Skeletal muscle tissue (tissue), 4 donors: ENCODE measurements around the gene PABPC1L2B. TPM values are rescaled to one million over a fixed set of nuclear protein-coding genes. Genes with fewer than 3 reads are reported as not detected.
"Not testable (repeated sequence)": the region's sequence is repeated elsewhere in the genome, so short reads cannot be mapped to it uniquely, and the experiment has no call there.

Experiments used
- H3K27ac ChIP-seq: one replicate; pipeline ENCODE4 v1.7.0; 2013; ENCODE audit warnings: mild to moderate bottlenecking, low read depth, low read length, inconsistent platforms
- H3K27me3 ChIP-seq, 3 donors: one replicate each; pipeline ENCODE4 v1.7.0; 2013; ENCODE audit warnings: low read length in 3 of 3; ENCODE audit not compliant: control insufficient read depth in 3 of 3, insufficient read depth in 3 of 3
- H3K36me3 ChIP-seq, 3 donors: one replicate each; pipeline ENCODE4 v1.7.0; 2013; ENCODE audit warnings: low read length in 3 of 3; ENCODE audit not compliant: control insufficient read depth in 3 of 3, insufficient read depth in 3 of 3
- H3K4me1 ChIP-seq, 3 donors: one replicate each; pipeline ENCODE4 v1.7.0; 2013; ENCODE audit warnings: low read length in 3 of 3, mild to moderate bottlenecking in 3 of 3; ENCODE audit not compliant: control insufficient read depth in 3 of 3, insufficient read depth in 3 of 3
- H3K4me3 ChIP-seq, 3 donors: one replicate each; pipeline ENCODE4 v1.7.0; 2013; ENCODE audit warnings: low read length in 3 of 3
- H3K9ac ChIP-seq, 3 donors: one replicate each; pipeline ENCODE4 v1.7.0; 2013; ENCODE audit warnings: low read length in 3 of 3, mild to moderate bottlenecking in 3 of 3, moderate library complexity in 2 of 3, low read depth in 1 of 3
- H3K9me3 ChIP-seq, 3 donors: one replicate each; pipeline ENCODE4 v1.7.0; 2013; ENCODE audit warnings: low read length in 3 of 3; ENCODE audit not compliant: control insufficient read depth in 3 of 3
- total RNA-seq: library from RNA; depleted of rRNA; stranded (reverse); fragments of >200 nt; gene quantifications from one replicate; pipeline ENCODE4 v1.2.3, GENCODE V29; 2014
- donor health status: Osteomylitis.

Gene PABPC1L2B
- not detected for total RNA-seq

DNA sequence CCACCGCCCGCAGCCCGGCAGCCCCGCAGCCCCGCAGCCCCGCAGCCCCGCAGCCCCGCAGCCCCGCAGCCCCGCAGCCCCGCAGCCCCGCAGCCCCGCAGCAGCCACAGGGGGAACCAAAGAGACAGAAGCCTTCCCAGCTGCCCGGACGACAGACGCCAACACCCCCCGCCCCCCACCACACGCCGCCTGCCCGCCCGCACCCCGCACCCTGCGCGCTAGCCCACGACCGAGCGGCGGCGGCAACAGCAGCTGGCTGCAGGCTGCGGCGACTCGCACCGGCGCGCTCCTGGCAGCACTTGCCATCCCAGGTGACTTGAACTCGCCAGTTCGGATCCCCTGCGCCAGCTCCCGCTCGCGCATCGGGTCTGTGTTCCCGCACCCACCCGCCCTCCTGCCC, at the start of gene PABPC1L2B:
Gene PABPC1L2B (plus strand): TSS at position 207 of the 400 bp plus-strand sequence. CDS start 704 bp downstream, outside the sequence.
- not testable (repeated sequence) for H3K9ac ChIP-seq, H3K9me3 ChIP-seq, H3K27me3 ChIP-seq, H3K4me3 ChIP-seq, H3K36me3 ChIP-seq, H3K4me1 ChIP-seq, H3K27ac ChIP-seq

DNA sequence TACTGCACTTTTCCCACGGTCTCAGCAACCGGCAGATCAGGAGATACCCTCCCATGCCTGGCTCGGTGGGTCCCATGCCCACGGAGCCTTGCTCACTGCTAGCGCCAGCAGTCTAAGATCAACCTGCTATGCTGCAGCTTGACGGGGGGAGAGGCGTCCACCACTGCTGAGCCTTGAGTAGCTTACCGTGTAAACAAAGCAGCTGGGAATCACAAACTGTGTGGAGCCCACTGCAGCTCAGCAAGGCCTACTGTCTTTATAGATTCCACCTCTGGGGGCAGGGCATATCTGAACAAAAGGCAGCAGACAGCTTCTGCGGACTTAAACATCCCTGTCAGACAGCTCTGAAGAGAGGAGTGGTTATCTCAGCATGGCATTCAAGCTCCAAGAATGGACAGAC, 42.8 kb upstream of the PABPC1L2B start:
- not testable (repeated sequence) for H3K4me3 ChIP-seq, H3K27ac ChIP-seq, H3K36me3 ChIP-seq, H3K9ac ChIP-seq, H3K9me3 ChIP-seq, H3K27me3 ChIP-seq, H3K4me1 ChIP-seq

DNA sequence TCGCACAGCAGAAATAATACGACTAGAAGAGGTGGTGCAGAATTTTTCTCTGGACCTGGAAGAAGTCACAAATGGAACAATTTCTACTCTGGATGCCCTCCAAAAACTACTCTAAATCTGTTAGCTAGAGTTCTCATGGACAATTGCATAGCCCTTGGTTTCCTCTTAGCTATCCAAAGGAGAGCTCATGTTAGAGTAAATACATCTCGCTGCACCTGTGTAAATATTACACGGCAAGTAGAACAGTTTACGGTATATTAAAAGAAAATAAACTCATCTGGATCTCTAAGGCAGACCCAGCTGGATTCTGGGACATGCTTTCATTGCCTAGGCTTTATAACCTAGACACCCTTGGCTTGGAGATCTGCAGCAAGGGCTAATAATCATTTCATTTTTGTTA, 30.9 kb upstream of the PABPC1L2B start:
- H3K9ac ChIP-seq, H3K27me3 ChIP-seq, H3K9me3 ChIP-seq, H3K36me3 ChIP-seq, H3K4me1 ChIP-seq, H3K27ac ChIP-seq, H3K4me3 ChIP-seq: not testable (repeated sequence)

DNA sequence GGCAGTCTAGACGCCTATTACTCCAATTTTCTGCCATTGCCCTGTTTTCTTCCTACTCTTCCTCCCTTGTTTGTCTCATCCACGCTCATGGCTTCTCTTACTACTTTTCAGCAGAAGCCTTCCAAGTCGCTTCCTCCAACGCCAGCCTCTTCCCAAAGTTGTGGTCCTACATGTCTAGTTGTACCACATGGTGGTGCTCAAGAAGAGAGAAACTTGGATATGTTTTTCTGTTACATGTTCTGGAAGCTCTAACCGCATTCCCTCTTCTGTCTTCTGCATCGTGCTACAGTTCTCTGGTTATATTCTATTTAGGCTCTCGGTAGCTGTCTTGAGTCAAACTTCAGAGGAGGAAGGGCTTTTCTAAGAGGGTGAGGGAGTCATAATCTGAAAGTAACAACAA, 27.9 kb upstream of the PABPC1L2B start:
- not testable (repeated sequence) for H3K9me3 ChIP-seq, H3K27me3 ChIP-seq, H3K9ac ChIP-seq, H3K27ac ChIP-seq, H3K4me1 ChIP-seq, H3K4me3 ChIP-seq, H3K36me3 ChIP-seq

DNA sequence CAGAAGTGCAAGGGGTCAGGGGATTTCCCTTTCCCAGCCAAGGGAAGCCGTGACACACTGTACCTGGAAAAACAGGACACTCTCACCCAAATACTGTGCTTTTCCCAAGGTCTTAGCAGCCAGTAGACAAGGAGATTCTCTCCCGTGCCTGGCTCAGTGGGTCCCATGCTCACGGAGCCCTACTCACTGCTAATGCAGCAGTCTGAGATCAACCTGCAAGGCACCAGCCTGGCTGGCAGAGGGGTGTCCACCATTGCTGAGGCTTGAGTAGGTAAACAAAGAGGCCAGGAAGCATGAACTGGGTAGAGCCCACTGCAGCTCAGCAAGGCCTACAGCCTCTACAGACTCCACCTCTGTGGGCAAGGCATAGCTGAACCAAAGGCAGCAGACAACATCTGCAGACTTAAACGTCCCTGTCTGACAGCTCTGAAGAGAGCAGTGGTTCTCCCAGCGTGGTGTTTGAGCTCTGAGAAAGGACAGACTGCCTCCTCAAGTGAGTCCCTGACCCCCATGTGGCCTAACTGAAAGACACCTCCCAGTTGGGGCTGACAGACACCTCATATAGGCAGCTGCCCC, 21.8 kb upstream of the PABPC1L2B start:
- not testable (repeated sequence) for H3K9me3 ChIP-seq, H3K27me3 ChIP-seq, H3K4me3 ChIP-seq, H3K9ac ChIP-seq, H3K36me3 ChIP-seq, H3K27ac ChIP-seq, H3K4me1 ChIP-seq

DNA sequence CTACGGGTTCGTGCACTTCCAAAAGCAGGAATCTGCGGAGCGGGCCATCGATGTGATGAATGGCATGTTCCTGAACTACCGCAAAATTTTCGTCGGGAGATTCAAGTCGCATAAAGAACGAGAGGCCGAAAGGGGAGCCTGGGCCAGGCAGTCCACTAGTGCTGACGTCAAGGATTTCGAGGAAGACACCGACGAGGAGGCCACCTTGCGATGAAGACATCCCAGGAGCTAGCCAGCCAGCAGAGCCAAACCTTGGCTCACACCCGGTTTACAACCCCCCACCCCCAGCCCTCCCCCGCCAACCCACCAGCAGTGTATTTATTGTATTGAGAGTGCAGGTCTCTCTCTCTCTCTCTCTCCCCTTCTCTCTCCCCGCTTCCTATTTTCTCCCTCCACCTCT, 1.3 kb downstream of the PABPC1L2B start:
- H3K27ac ChIP-seq, H3K4me3 ChIP-seq, H3K9me3 ChIP-seq, H3K4me1 ChIP-seq, H3K36me3 ChIP-seq, H3K27me3 ChIP-seq, H3K9ac ChIP-seq: not testable (repeated sequence)

DNA sequence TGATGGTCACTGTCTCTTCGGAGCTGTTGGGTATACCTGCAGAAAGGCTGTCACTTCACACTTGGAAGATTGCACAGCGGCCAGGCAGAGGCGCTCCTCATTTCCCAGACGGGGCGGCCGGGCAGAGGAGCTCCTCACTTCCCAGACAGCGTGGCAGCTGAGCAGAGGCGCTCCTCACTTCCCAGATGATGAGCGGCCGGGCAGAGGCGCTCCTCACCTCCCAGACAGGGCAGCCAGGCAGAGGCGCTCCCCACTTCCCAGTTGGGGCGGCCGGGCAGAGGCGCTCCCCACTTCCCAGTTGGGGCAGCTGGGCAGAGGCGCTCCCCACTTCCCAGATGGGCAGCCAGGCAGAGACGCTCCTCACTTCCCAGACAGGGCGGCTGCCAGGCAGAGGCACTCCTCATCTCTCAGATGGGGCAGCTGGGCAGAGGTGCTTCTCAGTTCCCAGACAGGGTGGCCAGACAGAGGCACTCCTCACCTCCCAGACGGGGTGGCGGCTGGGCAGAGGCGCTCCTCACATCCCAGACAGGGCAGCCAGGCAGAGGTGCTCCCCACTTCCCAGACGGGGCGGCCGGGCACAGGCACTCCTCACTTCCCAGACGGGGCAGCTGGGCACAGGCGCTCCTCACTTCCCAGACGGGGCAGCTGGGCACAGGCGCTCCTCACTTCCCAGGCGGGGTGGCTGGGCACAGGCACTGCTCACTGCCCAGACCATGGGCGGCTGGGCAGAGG, 18.8 kb downstream of the PABPC1L2B start:
- Histone ChIP-seq H3K9ac (no peak overlapping the region), H3K36me3 (no peaks in the 10 kb centered on the region), H3K4me1 (no peaks in the 10 kb centered on the region), H3K9me3 (no peaks in the 10 kb centered on the region), H3K27ac (no peak overlapping the region), H3K27me3 (no peaks in the 10 kb centered on the region), H3K4me3 (no peak overlapping the region)

DNA sequence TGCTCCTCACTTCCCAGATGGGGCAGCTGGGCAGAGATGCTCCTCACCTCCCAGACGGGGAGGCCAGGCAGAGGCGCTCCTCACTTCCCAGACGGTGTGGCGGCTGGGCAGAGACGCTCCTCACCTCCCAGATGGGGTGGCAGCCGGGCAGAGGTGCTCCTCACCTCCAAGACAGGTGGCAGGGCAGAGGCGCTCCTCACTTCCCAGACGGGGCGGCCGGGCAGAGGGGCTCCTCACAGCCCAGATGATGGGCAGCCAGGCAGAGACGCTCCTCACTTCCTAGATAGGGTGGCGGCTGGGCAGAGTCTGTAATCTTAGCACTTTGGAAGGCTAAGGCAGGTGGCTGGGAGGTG, 19.3 kb downstream of the PABPC1L2B start:
- not testable (repeated sequence) for H3K9ac ChIP-seq, H3K27me3 ChIP-seq, H3K9me3 ChIP-seq, H3K4me1 ChIP-seq, H3K27ac ChIP-seq, H3K36me3 ChIP-seq, H3K4me3 ChIP-seq

DNA sequence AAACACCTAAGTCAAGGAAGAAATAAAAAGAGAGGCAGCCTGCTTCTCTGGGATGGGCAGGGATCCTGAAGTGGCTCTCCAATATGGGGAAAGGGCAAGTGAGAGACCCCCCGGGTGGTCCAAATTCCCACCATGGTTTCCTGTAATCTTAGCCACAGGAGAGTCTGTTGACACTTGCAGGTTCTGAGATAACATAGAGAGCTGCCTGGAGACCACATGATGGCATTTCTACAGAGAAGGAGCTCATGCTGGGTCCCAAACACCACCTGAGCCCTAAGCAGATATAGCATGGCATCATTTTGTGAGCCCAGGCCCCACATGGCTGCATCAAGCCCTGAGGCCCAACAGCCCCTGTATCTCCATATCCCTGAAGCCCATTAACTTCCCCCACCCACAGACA, 26.1 kb downstream of the PABPC1L2B start:
- no peak overlapping the region for H3K4me3 ChIP-seq
- H3K9me3 ChIP-seq = peaks cover 0 to 3% (median 0%) of the 10 kb centered on the region in 3 donors
- H3K4me1 ChIP-seq = no peaks in the 10 kb centered on the region
- peaks cover 0 to 4% (median 0%) of the 10 kb centered on the region in 3 donors for H3K27me3 ChIP-seq
- H3K27ac ChIP-seq = no peak overlapping the region
- no peaks in the 10 kb centered on the region for H3K36me3 ChIP-seq
- no peak overlapping the region for H3K9ac ChIP-seq
